NCI-H2029 (cell line): Measurements from ENCODE around the gene GGNBP2.

Experiments
- DNase-seq: peaks from one replicate; lab custom pipeline; 2025; lab: John Stamatoyannopoulos, UW

The GGNBP2 gene

GRCh38 chr17:36629252-36629847, 84.6 kb downstream of the GGNBP2 start:
- peak; percentile 22 for DNase-seq

- DNase-seq, result no peak
These were observed 85.3 kb downstream of the GGNBP2 start for GRCh38 chr17:36629970-36630502.

GRCh38 chr17:36631022-36631421, 86.3 kb downstream of the GGNBP2 start:
- no peak for DNase-seq

- no peak for DNase-seq
These were observed 88.4 kb downstream of the GGNBP2 start for GRCh38 chr17:36632916-36633771.
